Measurements from ENCODE around the gene PACSIN1. TPM values are rescaled to one million over a fixed set of nuclear protein-coding genes. Genes with fewer than 3 reads are reported as not detected.
A peak's percentile ranks its signal among the peaks of the same experiment; 100 is the strongest.

Gene PACSIN1, protein sequence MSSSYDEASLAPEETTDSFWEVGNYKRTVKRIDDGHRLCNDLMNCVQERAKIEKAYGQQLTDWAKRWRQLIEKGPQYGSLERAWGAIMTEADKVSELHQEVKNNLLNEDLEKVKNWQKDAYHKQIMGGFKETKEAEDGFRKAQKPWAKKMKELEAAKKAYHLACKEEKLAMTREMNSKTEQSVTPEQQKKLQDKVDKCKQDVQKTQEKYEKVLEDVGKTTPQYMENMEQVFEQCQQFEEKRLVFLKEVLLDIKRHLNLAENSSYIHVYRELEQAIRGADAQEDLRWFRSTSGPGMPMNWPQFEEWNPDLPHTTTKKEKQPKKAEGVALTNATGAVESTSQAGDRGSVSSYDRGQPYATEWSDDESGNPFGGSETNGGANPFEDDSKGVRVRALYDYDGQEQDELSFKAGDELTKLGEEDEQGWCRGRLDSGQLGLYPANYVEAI
- not detected in 2 replicates for total RNA-seq (2014; rRNA removed; shearing (Covaris generic))
- polyA plus RNA-seq (2015; cell fraction: cytosol; rRNA removed) = 0.01 and 0.06 TPM in 2 replicates
- 0.02 TPM in 1 of 2 replicates, not detected in the other for polyA plus RNA-seq (2015; cell fraction: nucleus; rRNA removed)

DNA sequence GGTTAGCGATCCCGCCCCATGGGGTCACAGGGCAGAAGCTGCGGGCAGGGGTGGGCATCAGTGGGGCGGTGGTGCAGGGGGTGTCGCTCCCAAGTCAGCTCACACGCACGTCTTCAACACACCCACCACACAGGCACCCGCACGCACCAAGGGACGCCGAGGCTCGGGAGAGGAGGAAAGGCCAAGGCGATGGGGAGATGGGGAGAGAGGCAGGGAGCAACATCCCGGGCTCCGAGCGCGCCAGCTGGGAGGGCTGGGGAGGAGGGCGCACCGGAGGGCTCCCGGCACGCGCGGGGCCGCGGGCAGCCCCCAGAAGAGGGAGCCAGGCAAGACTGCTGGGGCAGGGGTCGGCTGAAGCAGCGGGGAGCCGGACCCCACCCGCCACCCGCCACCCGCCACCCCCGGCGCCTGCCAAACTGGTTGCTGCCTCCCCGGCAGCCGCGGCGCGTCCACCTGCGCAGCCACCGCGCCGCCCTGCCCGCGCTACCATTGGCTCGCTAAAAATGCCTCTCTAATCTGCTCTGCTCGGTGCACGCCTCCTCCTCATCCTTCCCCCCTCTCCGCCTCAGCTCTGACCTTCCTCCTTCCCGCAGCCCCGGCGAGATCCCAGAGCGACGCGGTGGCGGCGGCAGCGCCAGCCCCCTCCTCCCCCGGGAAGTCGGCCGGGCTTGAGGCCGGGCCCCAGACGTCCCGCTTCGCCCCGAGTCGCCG, at the start of gene PACSIN1:
TSS of gene PACSIN1 (plus strand) at position 546 of the 711 bp plus-strand sequence. CDS start 60,230 bp downstream, outside the sequence.
- no peak for DNase-seq (ENCODE audit: low read depth)

DNA sequence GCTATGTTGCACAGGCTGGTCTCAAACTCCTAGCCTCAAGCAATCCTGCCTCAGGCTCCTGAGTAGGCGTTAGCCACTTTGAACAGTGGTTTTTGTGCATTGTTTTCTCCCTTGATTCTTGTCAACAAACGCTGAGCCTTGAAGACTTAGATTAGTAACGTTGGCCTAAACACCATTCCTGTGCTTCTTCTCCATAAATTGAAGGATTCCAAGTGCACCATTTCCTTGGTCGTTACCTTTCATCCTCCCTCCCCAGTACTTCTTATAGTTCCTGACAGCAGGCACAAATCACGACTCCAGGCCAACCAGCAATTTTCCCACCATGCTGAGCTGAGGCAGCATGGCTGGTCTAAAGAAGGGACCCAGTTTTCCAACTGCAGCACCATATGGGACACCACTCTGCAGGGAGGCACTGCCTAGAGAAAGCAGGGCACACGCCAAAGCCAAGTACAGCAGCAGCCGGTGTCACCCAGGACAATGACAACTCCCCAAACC, 49.0 kb upstream of the PACSIN1 start:
- DNase-seq (ENCODE audit: low read depth) = no peak

DNA sequence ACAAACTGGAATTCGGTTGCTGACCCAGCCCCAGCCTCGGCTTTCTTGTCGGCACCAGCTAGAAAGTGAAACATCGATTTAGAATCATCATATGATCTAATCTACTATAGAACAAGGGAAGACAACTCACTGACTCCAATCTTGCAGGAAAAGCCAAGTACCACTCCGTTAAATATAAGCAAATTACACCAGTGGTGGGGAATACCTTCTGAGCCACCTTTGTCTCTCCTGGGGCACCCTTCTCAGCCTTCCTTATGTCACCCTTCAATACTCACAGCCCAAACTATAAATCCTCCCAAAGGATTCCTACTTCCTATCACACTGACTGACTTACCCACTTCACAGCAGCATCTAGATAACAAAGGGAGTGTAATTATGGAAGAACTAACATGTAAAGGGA, 47.5 kb upstream of the PACSIN1 start:
- no peak for DNase-seq (ENCODE audit: low read depth)

DNA sequence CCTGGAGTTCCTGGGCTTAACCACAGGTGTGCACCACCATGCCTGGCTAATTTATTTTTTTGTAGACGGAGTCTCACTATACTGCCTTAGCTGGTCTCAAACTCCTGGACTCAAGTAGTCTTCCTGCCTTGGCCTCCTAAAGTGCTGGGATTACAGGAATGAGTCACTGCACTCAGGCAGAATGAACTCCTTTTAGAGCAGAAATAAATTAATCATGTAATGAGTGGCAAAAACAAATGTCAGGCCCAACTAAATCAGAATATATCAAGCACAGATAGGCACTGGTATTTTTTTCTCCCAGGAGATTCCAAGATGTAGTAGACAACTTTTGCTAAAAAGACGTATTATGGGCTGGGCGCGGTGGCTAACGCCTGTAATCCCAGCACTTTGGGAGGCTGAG, 42.6 kb upstream of the PACSIN1 start:
- peak; percentile 39 for DNase-seq (ENCODE audit: low read depth)

DNA sequence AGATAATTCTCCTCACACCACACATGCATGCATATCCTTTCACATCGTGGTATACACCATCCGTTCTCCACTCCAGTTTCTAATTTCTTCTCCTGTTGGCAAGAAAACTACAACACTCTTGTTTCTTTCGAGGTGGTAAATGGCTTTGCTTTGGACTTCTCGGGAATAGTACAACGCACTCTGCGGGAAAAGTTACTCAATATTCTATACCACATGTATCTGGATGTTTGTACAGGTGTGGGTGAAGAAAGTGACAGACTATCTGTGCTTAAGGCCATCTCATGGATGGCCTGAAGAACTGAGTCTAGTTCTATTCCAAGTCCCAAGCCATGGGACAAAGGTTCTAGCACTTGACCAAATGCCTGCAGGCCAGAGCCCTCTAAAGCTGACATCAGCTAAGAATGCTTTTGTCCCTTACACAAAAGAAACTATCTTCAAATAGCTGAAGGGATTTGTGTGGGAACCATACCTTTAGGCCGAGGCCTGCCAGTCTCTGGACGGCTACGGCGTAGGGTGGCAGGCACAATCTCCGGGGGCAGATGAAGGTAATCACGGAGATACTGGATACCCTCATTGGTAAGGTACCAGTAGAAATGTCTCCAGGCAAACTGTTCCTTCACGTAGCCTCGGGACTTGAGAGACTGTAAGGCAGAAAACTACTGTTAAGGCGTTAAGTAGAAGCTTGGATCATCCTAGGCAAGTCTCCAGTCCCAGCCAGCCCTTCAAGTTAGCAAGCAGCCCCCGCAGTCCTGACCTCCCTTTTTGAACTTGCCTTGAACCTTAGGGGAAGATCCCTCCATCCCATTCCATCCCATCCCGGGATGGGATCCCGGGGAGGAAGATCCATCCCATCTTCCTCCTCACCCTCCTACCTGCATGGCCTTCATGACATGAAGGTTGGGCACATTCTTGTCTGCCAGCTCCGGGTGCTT, 41.4 kb upstream of the PACSIN1 start:
- DNase-seq (ENCODE audit: low read depth) = peak; percentile 28

DNA sequence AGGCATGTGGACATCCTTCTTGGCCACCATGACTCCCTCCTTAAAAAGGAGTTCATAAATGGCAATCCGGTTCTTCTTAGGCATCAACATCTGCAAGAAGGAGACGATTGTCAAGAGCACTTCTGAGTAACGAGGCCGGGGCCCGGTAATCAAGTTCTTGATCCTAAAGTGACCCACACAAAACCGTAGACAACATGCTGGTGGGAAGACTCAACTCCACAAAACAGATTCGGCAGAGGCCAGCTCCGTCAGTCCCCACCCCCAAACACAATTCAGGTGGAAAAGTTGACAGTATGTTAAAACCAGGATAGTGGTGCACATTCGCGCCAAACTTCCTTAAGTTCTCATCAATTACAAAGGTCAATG, 40.8 kb upstream of the PACSIN1 start:
- DNase-seq (ENCODE audit: low read depth) = no peak

DNA sequence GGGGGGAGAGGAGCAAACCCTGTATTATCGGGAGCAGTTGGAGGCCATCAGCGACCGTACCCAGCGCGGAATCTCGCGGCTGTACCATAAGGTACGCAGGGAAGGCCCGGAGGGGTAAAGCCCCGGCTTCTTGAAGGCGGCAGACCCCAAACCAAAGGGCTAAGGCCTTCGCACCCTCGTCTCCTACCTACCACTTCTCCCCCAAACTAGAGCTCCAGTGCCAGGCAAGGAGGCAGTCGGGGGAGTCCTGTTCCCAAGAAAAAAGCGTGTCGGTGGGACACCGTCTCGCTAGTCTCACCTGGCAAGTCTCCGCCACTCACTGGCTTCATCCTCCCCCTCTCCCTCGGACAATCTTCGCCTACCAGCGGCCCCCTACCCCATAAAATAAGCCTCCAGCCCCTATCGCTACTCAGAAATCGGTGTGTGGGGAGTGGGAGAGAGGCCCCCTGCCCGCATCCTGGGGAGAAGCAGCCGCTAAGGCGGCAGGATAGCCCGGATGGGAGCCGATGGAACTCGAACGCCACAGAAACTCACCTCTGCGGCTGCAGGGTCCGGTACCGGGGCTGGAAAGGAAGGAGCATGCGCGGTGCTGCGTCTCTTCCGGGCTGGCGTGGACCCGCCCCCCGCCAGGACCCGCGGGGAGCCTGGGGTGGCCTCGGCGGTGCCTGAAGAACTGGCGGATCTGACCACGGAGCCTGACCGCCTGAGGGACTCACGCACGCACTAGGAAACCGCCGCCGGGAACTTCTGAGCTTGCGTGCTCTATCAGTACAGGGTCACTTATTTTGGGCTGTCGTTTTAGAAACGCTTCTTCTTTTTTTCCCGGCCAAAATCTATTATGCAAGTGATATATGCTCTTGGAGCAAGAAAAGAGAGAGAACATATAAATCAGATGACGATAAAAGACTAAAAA, 40.1 kb upstream of the PACSIN1 start, which contains the start of gene RPS10:
TSS of gene RPS10 (minus strand) at position 572 of the 913 bp plus-strand sequence. CDS start 848 bp downstream, outside the sequence.
- DNase-seq (ENCODE audit: low read depth) = peak; percentile 89

DNA sequence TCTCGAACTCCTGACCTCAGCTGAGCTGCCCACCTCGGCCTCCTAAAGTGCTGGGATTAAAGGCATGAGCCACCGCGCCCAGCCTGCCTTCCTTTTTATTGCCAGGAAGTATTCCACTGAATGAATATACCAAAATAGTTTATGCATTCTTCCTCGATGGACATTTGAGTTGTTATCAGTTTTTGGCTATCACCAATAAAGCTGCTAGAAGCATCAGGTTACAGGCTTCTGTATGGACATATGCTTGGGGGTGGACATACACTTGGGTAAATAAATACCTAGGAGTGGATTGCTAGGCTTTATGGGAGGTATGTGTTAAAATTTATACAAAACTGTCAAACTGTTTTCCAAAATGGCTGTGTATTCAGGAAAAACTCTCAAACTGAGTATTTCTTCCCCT, 30.0 kb upstream of the PACSIN1 start:
- DNase-seq (ENCODE audit: low read depth) = no peak

DNA sequence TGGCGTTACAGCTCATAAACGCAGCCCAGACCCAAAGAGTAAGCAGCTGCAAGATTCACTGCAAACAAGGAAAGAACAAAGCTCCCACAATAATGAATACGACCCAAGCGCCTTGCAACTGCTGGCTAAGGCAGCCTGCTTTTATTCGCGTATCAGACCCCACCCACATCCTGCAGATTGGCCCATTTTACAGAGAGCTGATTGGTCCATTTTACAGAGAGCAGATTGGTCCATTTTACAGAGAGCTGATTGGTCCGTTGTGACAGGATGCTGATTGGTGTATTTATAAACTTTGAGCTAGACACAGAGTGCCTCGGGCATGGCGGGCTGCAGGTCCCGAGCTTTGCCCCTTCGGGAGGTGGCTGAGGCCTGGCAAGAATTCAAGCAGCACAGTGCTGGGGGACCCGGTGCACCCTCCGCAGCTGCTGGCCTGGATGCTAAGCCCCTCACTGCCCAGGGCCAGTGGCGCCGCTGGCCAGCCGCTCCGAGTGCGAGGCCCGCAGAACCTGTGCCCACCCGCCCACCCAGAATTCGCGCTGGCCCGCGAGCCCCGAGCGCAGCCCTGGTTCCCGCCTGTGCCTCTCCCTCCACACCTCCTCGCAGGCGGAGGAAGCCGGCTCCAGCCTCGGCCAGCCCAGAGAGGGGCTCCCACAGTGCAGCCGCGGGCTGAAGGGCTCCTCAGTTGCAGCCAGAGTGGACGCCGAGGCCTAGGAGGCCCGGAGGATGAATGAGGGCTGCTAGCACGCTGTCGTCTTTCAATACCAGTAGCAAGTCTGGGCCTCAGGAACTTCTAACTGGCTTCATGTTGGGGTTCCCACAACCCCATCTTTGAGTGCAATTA, 28.9 kb upstream of the PACSIN1 start:
- DNase-seq (ENCODE audit: low read depth) = no peak

DNA sequence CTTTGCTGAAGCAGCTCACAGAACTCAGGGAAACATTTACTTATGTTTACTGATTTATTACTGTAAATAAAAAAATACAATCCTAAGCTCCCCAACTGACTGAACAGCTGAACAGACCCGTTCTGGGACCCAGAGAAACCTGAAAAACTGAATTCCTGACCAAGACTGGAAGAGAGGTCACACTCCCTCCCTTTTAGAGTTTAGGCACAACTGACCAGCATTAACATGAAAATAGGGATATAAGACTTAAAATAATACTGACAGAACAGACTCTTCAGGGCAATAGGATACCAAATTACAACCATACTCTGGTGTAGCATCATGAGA, 28.3 kb upstream of the PACSIN1 start:
- no peak for DNase-seq (ENCODE audit: low read depth)

DNA sequence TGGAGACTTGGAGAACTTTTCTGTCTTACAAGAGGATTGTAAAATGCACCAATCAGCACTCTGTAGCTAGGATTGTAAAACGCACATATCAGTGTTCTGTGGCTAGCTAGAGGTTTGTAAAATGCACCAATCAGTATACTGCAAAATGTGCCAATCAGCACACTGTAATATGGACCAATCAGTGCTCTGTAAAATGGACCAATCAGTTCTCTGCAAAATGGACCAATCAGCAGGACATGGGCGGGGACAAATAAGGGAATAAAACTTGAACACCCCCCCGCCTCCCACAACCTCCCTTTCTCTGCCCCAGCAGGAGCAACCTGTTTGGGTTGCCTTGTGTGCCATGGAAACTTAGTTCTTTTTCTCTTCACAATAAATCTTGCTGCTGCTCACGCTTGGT, 27.2 kb upstream of the PACSIN1 start:
- no peak for DNase-seq (ENCODE audit: low read depth)

DNA sequence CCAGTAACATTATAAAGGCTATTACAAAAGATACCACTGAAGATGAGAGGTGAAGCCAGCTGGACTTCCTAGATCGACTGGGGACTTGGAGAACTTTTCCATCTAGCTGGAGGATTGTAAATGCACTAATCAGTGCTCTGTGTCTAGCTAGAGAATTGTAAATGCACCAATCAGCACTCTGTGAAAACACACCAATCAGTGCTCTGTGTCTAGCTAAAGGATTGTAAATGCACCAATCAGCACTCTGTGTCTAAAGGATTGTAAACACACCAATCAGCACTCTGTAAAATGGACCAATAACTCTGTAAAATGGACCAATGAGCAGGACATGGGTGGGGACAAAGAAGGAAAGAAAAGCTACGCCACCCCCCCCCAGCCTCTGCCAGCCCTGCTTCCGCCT, 26.4 kb upstream of the PACSIN1 start:
- no peak for DNase-seq (ENCODE audit: low read depth)

DNA sequence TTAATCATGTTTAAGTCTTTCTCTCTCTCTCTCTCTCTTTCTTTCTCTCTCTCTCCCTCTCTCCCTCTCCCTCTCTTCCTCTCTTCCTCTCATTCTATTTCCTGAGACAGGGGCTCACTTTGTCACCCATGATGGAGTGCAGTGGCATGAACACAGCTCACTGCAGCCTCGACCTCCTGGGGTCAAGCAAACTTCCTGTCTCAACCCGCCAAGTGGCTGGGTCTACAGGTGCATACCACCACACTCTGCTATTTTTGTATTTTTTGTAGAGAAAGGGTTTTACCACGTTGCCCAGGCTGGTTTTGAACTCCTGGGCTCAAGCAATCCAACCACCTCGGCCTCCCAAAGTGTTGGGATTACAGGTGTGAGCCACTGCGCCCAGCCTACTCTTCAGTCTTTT, 24.4 kb upstream of the PACSIN1 start:
- DNase-seq (ENCODE audit: low read depth) = no peak

DNA sequence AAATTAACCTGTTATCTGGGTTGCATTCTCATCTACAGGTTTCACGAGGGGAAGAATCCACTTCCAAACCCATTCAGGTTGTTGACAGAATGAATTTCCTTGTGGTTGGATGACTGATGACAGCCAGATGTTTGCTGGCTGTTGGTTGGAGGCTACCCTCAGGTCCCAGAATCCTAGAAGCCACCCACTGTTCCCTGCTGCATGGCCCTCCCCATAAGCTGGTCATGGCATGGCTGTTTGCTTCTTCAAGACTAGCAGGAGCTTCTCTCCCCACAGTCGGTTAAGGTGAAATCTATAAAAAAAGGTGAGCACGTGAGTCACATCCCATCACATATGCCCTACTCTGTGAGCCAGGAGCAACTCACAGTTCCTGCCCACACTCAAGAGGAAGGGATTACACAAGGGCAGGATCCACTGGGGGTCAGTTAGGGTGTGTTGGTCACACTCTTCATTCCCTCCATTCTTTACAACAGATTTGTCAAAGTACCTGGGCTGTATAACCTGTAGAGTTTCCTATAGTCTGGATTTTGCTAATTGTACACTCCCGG, 20.5 kb upstream of the PACSIN1 start:
- DNase-seq (ENCODE audit: low read depth) = peak; percentile 24

DNA sequence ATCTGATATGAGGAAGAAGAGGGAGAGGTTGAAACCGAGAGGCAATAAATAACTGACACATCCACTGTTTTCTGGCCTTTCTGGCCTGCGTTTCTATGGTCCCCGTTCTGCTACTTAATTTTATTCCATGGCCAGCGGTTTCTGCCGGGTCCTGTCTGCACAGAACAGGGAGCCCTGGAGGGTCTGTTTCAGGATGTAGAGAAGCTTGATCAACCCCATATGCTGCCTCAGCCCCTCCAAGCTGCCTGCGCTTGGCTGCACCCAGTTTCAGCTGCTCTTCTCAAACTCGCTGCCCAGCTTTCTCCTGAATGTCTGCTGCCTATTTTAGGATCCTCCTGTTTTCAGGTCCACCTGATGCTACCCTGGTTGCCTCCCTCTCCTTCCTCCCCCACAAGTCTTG, 18.5 kb upstream of the PACSIN1 start:
- no peak for DNase-seq (ENCODE audit: low read depth)

DNA sequence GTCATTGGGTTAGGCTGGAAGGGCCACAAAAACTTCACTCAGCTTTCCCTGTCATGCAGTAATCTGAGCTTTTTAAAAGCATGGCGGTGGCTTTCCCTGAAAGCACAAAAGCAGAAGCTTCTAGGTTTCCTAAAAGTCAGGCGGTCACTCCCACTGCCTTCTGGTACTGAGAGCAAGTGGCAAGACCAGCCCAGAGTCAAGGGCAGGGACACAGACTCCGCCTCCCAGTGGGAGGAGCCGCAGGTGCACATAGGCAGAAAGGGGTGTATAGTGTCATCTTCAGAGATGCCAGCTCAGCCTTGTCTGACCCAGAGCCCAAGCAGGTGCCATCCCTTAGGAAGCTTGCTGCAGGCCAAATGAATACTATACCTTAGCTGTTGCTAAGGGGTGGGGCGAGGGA, 18.0 kb upstream of the PACSIN1 start:
- DNase-seq (ENCODE audit: low read depth) = no peak

DNA sequence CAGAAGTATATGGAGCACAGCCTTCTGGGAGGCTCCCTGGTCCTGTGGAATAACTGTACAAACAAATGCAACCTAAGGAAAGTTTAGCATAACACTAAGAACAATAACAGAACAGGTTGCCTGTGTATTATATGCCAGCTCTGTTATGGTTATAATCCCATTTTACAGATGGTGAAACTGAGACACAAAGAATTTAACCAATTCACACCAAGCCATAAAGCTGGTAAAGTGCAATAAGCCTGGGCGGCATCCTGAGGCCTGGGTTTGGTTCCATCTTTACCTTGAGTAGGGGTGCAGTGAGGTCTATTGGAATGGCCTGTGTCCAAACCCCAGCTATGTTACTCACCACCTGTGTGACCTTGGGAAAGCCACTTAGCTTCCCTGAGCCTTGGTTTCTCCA, 14.7 kb upstream of the PACSIN1 start:
- DNase-seq (ENCODE audit: low read depth) = no peak

DNA sequence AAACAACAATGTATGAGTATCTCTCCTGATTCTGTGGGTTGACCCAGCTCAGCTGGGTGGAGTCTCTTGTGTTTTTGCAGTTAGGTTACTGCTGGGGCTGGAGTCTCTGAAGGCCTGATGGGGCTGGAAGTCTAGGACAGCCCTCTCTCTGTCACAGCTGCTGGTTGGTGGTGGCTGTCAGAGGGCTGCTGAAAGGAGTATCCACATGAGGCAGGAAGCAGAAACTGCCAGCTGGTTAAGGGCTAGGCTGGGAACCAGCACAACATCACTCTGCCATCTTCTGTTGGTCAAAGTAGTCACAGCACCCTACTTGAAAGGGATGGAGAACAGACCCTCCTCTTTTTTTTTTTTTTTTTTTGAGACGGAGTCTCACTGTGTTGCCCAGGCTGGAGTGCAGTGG, 10.0 kb upstream of the PACSIN1 start:
- DNase-seq (ENCODE audit: low read depth) = peak; percentile 11

DNA sequence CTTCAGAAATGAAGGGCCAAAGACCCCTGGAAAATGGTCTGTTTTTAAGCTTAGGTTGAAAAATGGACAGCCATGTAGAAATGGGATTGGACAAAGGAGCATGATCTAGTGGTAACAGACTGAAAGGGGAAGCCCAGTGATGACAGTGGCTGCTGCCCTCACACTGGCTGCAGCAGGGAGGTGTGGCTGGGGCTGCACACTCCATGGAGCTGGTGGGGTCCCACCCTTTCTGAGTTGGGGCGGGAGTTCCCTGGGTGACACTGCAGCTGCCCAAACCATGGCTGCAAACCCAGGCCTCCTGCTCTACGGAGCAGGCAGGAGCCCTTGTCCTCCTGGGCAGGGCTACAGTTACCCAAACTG, 8.5 kb upstream of the PACSIN1 start:
- DNase-seq (ENCODE audit: low read depth) = no peak
